Vagina (tissue), 2 donors: ENCODE results near the gene ASB4.

Experiments
- POLR2A ChIP-seq, 2 donors: fragments of 450-650 bp; IDR thresholded peaks; one replicate each; pipeline ENCODE4 v1.6.1; 2017; ENCODE audit warnings: antibody characterized with exemption in 2 of 2, mild to moderate bottlenecking in 2 of 2, moderate library complexity in 2 of 2
- POLR2AphosphoS5 ChIP-seq, 2 donors: sonication (generic); formaldehyde crosslinking; IDR thresholded peaks; one replicate each; pipeline ENCODE4 v1.9.0; 2017; ENCODE audit warnings: antibody characterized with exemption in 2 of 2, mild to moderate bottlenecking in 2 of 2, low read depth in 1 of 2; ENCODE audit not compliant: insufficient read depth in 1 of 2
- TF ChIP-seq, protein P1 (sequence below), 3 experiments: fragments of 450-650 bp in 2 of 3; fragments of 200-600 bp in 1 of 3; sonication (generic) in 1 of 3; IDR thresholded peaks; one replicate each; pipeline ENCODE4 v1.5.1; 2017 to 2019; ENCODE audit warnings: antibody characterized with exemption in 3 of 3, mild to moderate bottlenecking in 2 of 3, moderate library complexity in 2 of 3

DNA sequence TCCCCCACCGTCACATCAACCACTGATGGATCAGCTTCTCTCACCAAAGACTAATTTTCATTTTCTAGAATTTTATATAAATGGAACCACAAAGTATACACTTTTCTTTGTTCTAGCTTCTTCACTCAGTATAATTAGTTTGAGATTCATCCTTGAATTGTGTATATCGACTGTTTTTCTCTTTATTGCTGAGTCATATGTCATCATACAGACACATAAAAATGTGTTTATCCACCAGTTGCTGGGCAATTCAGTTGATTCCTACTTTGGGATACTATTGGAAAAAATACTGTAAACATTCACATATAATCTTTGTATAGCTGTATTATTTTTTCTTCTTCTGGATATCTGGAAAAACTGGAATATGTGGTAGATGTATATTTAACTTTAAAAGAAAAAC is 84.0 kb downstream of the ASB4 start:
- TF ChIP-seq, protein P1, sequence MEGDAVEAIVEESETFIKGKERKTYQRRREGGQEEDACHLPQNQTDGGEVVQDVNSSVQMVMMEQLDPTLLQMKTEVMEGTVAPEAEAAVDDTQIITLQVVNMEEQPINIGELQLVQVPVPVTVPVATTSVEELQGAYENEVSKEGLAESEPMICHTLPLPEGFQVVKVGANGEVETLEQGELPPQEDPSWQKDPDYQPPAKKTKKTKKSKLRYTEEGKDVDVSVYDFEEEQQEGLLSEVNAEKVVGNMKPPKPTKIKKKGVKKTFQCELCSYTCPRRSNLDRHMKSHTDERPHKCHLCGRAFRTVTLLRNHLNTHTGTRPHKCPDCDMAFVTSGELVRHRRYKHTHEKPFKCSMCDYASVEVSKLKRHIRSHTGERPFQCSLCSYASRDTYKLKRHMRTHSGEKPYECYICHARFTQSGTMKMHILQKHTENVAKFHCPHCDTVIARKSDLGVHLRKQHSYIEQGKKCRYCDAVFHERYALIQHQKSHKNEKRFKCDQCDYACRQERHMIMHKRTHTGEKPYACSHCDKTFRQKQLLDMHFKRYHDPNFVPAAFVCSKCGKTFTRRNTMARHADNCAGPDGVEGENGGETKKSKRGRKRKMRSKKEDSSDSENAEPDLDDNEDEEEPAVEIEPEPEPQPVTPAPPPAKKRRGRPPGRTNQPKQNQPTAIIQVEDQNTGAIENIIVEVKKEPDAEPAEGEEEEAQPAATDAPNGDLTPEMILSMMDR (IDR thresholded peaks at IDR 0.05), result no peak
- TF ChIP-seq POLR2AphosphoS5 (IDR thresholded peaks at IDR 0.05; ENCODE audit: insufficient read depth in 1 of 2, low read depth in 1 of 2), result no peak
- TF ChIP-seq POLR2A (IDR thresholded peaks at IDR 0.05), result no peak
